Measurements from ENCODE around the gene LGALS9C. TPM values are rescaled to one million over a fixed set of nuclear protein-coding genes. Genes with fewer than 3 reads are reported as not detected.
A peak's percentile ranks its signal among the peaks of the same experiment; 100 is the strongest.
"Not testable (repeated sequence)": the region's sequence is repeated elsewhere in the genome, so short reads cannot be mapped to it uniquely, and the experiment has no call there.

The LGALS9C gene
- polyA plus RNA-seq, 1 donor (not counting 4 experiments of a cell fraction or from before 2014, with no cell fraction given) = 5.7 TPM

- DNase-seq (ENCODE audit: low read depth, low spot score); dilution Hi-C loops (cut with MboI; ENCODE audit: extremely low pct_ligation_motif_present, low sequenced_read_pairs); H2AFZ ChIP-seq (ENCODE audit: control insufficient read depth, low read length); H3K9me1 ChIP-seq (ENCODE audit: control insufficient read depth, extremely low read depth, insufficient read depth, low read length); H3K4me1 ChIP-seq (ENCODE audit: control insufficient read depth, extremely low read depth, insufficient read depth, low read length); FAIRE-seq; H3K27me3 ChIP-seq (ENCODE audit: control insufficient read depth, extremely low read depth, insufficient read depth, low read length); H3K9me3 ChIP-seq (ENCODE audit: control insufficient read depth, low read depth, low read length); H3K4me3 ChIP-seq (ENCODE audit: control insufficient read depth in 2 of 3, extremely low read depth in 1 of 3, insufficient read depth in 2 of 3, low read depth in 1 of 3, low read length in 3 of 3); H3K36me3 ChIP-seq (ENCODE audit: control insufficient read depth in 2 of 2, extremely low read depth in 1 of 2, insufficient read depth in 2 of 2, low read length in 2 of 2); H3K4me2 ChIP-seq (ENCODE audit: control insufficient read depth, extremely low read depth, insufficient read depth, low read depth, low read length); H3K9ac ChIP-seq (ENCODE audit: control insufficient read depth, extremely low read depth, insufficient read depth, low read length); H4K20me1 ChIP-seq (ENCODE audit: control insufficient read depth, extremely low read depth, insufficient read depth, low read length); H3K27ac ChIP-seq (ENCODE audit: control insufficient read depth, insufficient read depth, low read length); H3K79me2 ChIP-seq (ENCODE audit: control insufficient read depth, insufficient read depth, low read length): not testable (repeated sequence)
These were observed 24.2 kb downstream of the LGALS9C start for GRCh38 chr17:18500816-18501215.

DNA sequence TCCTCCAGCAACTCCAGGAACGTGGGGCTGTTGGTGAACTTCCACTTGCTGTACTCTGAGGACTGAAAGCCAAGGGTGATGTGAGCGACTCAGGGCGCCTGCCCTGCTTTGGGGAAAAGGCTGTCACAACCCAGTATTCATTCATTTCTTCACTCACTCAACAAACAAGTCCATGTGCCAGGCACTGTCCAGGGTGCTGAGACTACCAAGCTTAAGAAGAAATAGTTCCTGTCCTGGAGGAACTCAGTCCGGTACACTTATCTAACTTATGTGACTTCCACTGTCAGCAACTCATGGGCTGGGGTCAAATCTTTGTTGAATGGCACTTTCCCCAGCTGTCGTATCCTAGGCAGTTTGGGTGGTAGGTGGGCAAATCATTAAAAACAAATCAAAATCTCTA is 26.6 kb downstream of the LGALS9C start:
- H2AFZ ChIP-seq (ENCODE audit: control insufficient read depth, low read length); DNase-seq (ENCODE audit: low read depth, low spot score); H3K9ac ChIP-seq (ENCODE audit: control insufficient read depth, extremely low read depth, insufficient read depth, low read length); dilution Hi-C loops (cut with MboI; ENCODE audit: extremely low pct_ligation_motif_present, low sequenced_read_pairs); H4K20me1 ChIP-seq (ENCODE audit: control insufficient read depth, extremely low read depth, insufficient read depth, low read length); H3K4me3 ChIP-seq (ENCODE audit: control insufficient read depth in 2 of 3, extremely low read depth in 1 of 3, insufficient read depth in 2 of 3, low read depth in 1 of 3, low read length in 3 of 3); H3K9me3 ChIP-seq (ENCODE audit: control insufficient read depth, low read depth, low read length); H3K9me1 ChIP-seq (ENCODE audit: control insufficient read depth, extremely low read depth, insufficient read depth, low read length); H3K27me3 ChIP-seq (ENCODE audit: control insufficient read depth, extremely low read depth, insufficient read depth, low read length); H3K4me2 ChIP-seq (ENCODE audit: control insufficient read depth, extremely low read depth, insufficient read depth, low read depth, low read length); H3K79me2 ChIP-seq (ENCODE audit: control insufficient read depth, insufficient read depth, low read length); H3K4me1 ChIP-seq (ENCODE audit: control insufficient read depth, extremely low read depth, insufficient read depth, low read length); H3K27ac ChIP-seq (ENCODE audit: control insufficient read depth, insufficient read depth, low read length); H3K36me3 ChIP-seq (ENCODE audit: control insufficient read depth in 2 of 2, extremely low read depth in 1 of 2, insufficient read depth in 2 of 2, low read length in 2 of 2): not testable (repeated sequence)
- peak; percentile 34 for FAIRE-seq

DNA sequence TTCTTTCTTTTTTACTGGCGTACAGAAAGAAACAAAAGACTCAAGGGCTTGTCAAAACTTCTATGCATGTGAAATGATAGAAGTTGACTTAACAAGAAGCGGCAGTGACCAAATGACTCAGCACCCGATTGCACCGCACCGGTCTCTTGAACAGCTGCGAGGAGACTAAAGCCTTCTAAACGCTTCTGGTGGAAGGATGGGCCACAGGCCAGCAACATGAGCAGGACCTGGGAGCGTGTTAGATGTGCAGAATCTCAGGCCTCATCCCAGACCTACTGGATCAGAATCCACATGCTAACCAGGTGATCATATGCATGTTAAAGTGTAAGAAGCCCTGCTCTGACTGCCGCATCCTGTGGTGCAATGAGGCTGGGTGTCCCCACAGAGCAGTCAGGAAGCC is 31.1 kb downstream of the LGALS9C start:
- H3K79me2 ChIP-seq (ENCODE audit: control insufficient read depth, insufficient read depth, low read length); dilution Hi-C loops (cut with MboI; ENCODE audit: extremely low pct_ligation_motif_present, low sequenced_read_pairs); H4K20me1 ChIP-seq (ENCODE audit: control insufficient read depth, extremely low read depth, insufficient read depth, low read length); H2AFZ ChIP-seq (ENCODE audit: control insufficient read depth, low read length); H3K9me3 ChIP-seq (ENCODE audit: control insufficient read depth, low read depth, low read length); H3K27me3 ChIP-seq (ENCODE audit: control insufficient read depth, extremely low read depth, insufficient read depth, low read length); H3K4me1 ChIP-seq (ENCODE audit: control insufficient read depth, extremely low read depth, insufficient read depth, low read length); H3K36me3 ChIP-seq (ENCODE audit: control insufficient read depth in 2 of 2, extremely low read depth in 1 of 2, insufficient read depth in 2 of 2, low read length in 2 of 2); H3K9ac ChIP-seq (ENCODE audit: control insufficient read depth, extremely low read depth, insufficient read depth, low read length); H3K4me3 ChIP-seq (ENCODE audit: control insufficient read depth in 2 of 3, extremely low read depth in 1 of 3, insufficient read depth in 2 of 3, low read depth in 1 of 3, low read length in 3 of 3); H3K4me2 ChIP-seq (ENCODE audit: control insufficient read depth, extremely low read depth, insufficient read depth, low read depth, low read length); FAIRE-seq; H3K27ac ChIP-seq (ENCODE audit: control insufficient read depth, insufficient read depth, low read length); H3K9me1 ChIP-seq (ENCODE audit: control insufficient read depth, extremely low read depth, insufficient read depth, low read length); DNase-seq (ENCODE audit: low read depth, low spot score): not testable (repeated sequence)

DNA sequence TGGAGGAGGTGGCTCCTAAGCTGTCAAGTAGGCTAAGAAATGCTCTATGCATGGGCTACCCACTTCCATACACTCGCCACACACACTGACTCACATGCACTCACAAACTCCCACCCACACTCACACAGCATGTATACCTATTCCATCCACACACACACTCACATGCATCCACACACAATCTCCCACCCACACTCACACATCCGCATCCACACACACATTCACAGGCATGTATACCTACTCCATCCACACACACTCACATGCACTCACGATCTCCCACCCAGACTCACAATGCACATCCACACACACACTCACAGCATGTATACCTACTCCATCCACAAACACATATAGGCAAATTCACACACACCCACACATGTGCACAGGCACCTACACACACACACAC is 32.1 kb downstream of the LGALS9C start:
- H2AFZ ChIP-seq (ENCODE audit: control insufficient read depth, low read length); dilution Hi-C loops (cut with MboI; ENCODE audit: extremely low pct_ligation_motif_present, low sequenced_read_pairs); H3K4me3 ChIP-seq (ENCODE audit: control insufficient read depth in 2 of 3, extremely low read depth in 1 of 3, insufficient read depth in 2 of 3, low read depth in 1 of 3, low read length in 3 of 3); H3K9me1 ChIP-seq (ENCODE audit: control insufficient read depth, extremely low read depth, insufficient read depth, low read length); H3K9ac ChIP-seq (ENCODE audit: control insufficient read depth, extremely low read depth, insufficient read depth, low read length); H3K9me3 ChIP-seq (ENCODE audit: control insufficient read depth, low read depth, low read length); H4K20me1 ChIP-seq (ENCODE audit: control insufficient read depth, extremely low read depth, insufficient read depth, low read length); H3K4me2 ChIP-seq (ENCODE audit: control insufficient read depth, extremely low read depth, insufficient read depth, low read depth, low read length); H3K27ac ChIP-seq (ENCODE audit: control insufficient read depth, insufficient read depth, low read length); H3K79me2 ChIP-seq (ENCODE audit: control insufficient read depth, insufficient read depth, low read length); FAIRE-seq; H3K27me3 ChIP-seq (ENCODE audit: control insufficient read depth, extremely low read depth, insufficient read depth, low read length); H3K36me3 ChIP-seq (ENCODE audit: control insufficient read depth in 2 of 2, extremely low read depth in 1 of 2, insufficient read depth in 2 of 2, low read length in 2 of 2); DNase-seq (ENCODE audit: low read depth, low spot score); H3K4me1 ChIP-seq (ENCODE audit: control insufficient read depth, extremely low read depth, insufficient read depth, low read length): not testable (repeated sequence)

DNA sequence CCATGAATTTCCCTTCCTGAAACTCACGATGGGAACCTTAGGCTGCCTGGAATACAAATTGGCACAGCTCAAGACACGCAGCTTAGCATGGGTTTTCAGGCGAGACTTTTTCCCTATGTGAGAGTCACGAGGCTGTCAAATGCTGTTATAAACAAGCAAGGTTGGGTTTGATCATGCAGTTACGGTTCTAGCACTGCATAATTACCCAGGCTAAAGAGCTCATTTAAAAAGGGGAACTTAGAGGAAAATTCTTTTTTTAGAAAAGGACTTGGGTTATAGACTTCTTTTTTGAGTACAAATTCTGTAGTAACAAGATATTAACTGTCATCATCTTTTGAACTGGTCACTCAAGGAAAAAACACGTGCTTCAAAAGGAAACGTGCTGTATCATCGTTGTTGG is 44.5 kb downstream of the LGALS9C start:
- H3K4me1 ChIP-seq (ENCODE audit: control insufficient read depth, extremely low read depth, insufficient read depth, low read length); DNase-seq (ENCODE audit: low read depth, low spot score); dilution Hi-C loops (cut with MboI; ENCODE audit: extremely low pct_ligation_motif_present, low sequenced_read_pairs); H3K4me2 ChIP-seq (ENCODE audit: control insufficient read depth, extremely low read depth, insufficient read depth, low read depth, low read length); FAIRE-seq; H3K27ac ChIP-seq (ENCODE audit: control insufficient read depth, insufficient read depth, low read length); H3K79me2 ChIP-seq (ENCODE audit: control insufficient read depth, insufficient read depth, low read length); H3K9me1 ChIP-seq (ENCODE audit: control insufficient read depth, extremely low read depth, insufficient read depth, low read length); H3K9ac ChIP-seq (ENCODE audit: control insufficient read depth, extremely low read depth, insufficient read depth, low read length); H3K27me3 ChIP-seq (ENCODE audit: control insufficient read depth, extremely low read depth, insufficient read depth, low read length); H3K36me3 ChIP-seq (ENCODE audit: control insufficient read depth in 2 of 2, extremely low read depth in 1 of 2, insufficient read depth in 2 of 2, low read length in 2 of 2); H3K9me3 ChIP-seq (ENCODE audit: control insufficient read depth, low read depth, low read length); H4K20me1 ChIP-seq (ENCODE audit: control insufficient read depth, extremely low read depth, insufficient read depth, low read length); H2AFZ ChIP-seq (ENCODE audit: control insufficient read depth, low read length); H3K4me3 ChIP-seq (ENCODE audit: control insufficient read depth in 2 of 3, extremely low read depth in 1 of 3, insufficient read depth in 2 of 3, low read depth in 1 of 3, low read length in 3 of 3): not testable (repeated sequence)
